DOHH2 (cell line): ENCODE data around the gene SLC6A6.

Source experiments
- H3F3A ChIP-seq: fragments of 200-600 bp; sonication (generic), shearing (Covaris generic); 2 replicates; pipeline ENCODE4 v1.6.0; 2016; ENCODE audit warnings: antibody characterized with exemption, mild to moderate bottlenecking; ENCODE audit not compliant: control insufficient read depth, insufficient read depth
- H3K27ac ChIP-seq: fragments of 200-600 bp; sonication (generic); 2 replicates; pipeline ENCODE4 v1.5.1; 2014; ENCODE audit warnings: low read depth, mild to moderate bottlenecking, low read length, moderate library complexity
- H3K27me3 ChIP-seq: fragments of 200-600 bp; sonication (generic); 2 replicates; pipeline ENCODE4 v1.6.1; 2014; ENCODE audit warnings: mild to moderate bottlenecking, low read length, mixed read lengths; ENCODE audit not compliant: control insufficient read depth
- H3K36me3 ChIP-seq: fragments of 200-600 bp; sonication (generic); 2 replicates; pipeline ENCODE4 v1.6.1; 2014; ENCODE audit warnings: mild to moderate bottlenecking, low read length, moderate library complexity, mixed read lengths; ENCODE audit not compliant: control insufficient read depth
- H3K4me1 ChIP-seq: fragments of 200-600 bp; sonication (generic); 2 replicates; pipeline ENCODE4 v1.6.1; 2014; ENCODE audit warnings: mild to moderate bottlenecking, low read length, mixed read lengths; ENCODE audit not compliant: control insufficient read depth
- H3K4me2 ChIP-seq: fragments of 200-600 bp; sonication (generic); 2 replicates; pipeline ENCODE4 v1.6.0; 2014; ENCODE audit warnings: mild to moderate bottlenecking, low read length, moderate library complexity
- H3K4me3 ChIP-seq: fragments of 200-600 bp; sonication (generic); 2 replicates; pipeline ENCODE4 v1.5.1; 2014; ENCODE audit warnings: mild to moderate bottlenecking, low read length, mixed read lengths
- H3K79me2 ChIP-seq: fragments of 200-600 bp; sonication (generic); 2 replicates; pipeline ENCODE4 v1.6.1; 2014; ENCODE audit warnings: mild to moderate bottlenecking, low read length, mixed read lengths; ENCODE audit not compliant: control insufficient read depth
- H3K9me2 ChIP-seq: fragments of 200-600 bp; sonication (generic); replicated peaks from 2 replicates; pipeline ENCODE4 v1.6.1; 2014; ENCODE audit warnings: mild to moderate bottlenecking, low read length, mixed read lengths; ENCODE audit not compliant: control insufficient read depth
- H3K9me3 ChIP-seq: fragments of 200-600 bp; sonication (generic); 2 replicates; pipeline ENCODE4 v1.6.1; 2014; ENCODE audit warnings: antibody characterized with exemption, low read length, mixed read lengths; ENCODE audit not compliant: control insufficient read depth, insufficient read depth
- H4K20me1 ChIP-seq: fragments of 200-600 bp; sonication (generic); 2 replicates; pipeline ENCODE4 v1.6.0; 2014; ENCODE audit warnings: low read depth, mild to moderate bottlenecking, antibody characterized with exemption, low read length, moderate library complexity; ENCODE audit not compliant: control insufficient read depth, insufficient read depth
- EZH2phosphoT487 ChIP-seq: fragments of 200-600 bp; sonication (generic); IDR thresholded peaks from 2 replicates; pipeline ENCODE4 v1.6.1; 2017; ENCODE audit warnings: borderline replicate concordance, mild to moderate bottlenecking, antibody characterized with exemption, low read length, moderate library complexity, mixed read lengths
- TF ChIP-seq, protein P1 (sequence below): fragments of 200-600 bp; sonication (generic); IDR thresholded peaks from one replicate; pipeline ENCODE4 v1.5.1; 2014; ENCODE audit warnings: antibody characterized with exemption, mild to moderate bottlenecking, low read depth, low read length; ENCODE audit not compliant: poor library complexity, severe bottlenecking

Gene SLC6A6

DNA sequence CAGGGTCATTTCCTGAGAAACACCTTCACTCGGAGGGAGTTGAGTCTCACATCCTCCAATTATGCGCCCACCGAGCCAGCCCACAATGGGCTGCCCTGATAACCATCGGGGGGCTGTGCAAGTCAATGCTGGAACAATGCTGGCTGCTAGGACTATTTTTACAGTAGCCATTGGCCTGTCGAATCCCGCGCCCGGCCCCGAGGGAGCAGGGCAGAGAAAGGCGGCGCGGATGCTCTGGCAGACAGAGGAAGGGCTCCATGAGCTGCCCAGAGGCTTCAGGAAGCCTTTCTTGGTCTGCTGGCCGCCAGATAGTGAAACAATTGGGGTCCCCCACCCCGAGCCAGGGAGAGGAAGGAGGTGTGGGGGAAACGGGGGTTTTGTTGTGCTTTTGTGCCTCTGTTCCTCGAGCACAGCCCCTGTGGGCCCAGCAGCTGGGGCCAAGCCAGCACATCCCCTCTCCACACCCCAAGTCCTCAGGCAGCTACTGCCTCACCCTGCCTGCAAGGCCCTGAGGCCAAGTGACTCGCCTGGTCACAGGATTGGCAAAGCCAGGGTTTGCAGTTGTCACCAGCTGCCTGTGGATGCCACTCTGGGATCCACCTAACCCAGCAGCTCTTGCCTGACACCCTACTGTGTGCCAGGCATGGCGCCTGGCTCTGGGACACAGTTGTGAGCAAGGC lies 39.0 kb downstream of the SLC6A6 start:
- no peak overlapping the region for H3K27ac ChIP-seq
- peaks cover 24% of the 10 kb centered on the region for H3K4me1 ChIP-seq
- H3K9me2 ChIP-seq: no peaks in the 10 kb centered on the region
- no peak overlapping the region for H3K4me3 ChIP-seq
- peaks cover 68% of the 10 kb centered on the region for H3K79me2 ChIP-seq
- TF ChIP-seq, protein P1, sequence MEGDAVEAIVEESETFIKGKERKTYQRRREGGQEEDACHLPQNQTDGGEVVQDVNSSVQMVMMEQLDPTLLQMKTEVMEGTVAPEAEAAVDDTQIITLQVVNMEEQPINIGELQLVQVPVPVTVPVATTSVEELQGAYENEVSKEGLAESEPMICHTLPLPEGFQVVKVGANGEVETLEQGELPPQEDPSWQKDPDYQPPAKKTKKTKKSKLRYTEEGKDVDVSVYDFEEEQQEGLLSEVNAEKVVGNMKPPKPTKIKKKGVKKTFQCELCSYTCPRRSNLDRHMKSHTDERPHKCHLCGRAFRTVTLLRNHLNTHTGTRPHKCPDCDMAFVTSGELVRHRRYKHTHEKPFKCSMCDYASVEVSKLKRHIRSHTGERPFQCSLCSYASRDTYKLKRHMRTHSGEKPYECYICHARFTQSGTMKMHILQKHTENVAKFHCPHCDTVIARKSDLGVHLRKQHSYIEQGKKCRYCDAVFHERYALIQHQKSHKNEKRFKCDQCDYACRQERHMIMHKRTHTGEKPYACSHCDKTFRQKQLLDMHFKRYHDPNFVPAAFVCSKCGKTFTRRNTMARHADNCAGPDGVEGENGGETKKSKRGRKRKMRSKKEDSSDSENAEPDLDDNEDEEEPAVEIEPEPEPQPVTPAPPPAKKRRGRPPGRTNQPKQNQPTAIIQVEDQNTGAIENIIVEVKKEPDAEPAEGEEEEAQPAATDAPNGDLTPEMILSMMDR: no peak
- no peak for TF ChIP-seq EZH2phosphoT487
- no peaks in the 10 kb centered on the region for H3K27me3 ChIP-seq
- H3K36me3 ChIP-seq: peaks cover 28% of the 10 kb centered on the region
- H3F3A ChIP-seq: no peaks in the 10 kb centered on the region
- no peak overlapping the region for H3K4me2 ChIP-seq
- no peaks in the 10 kb centered on the region for H3K9me3 ChIP-seq
- peaks cover 11% of the 10 kb centered on the region for H4K20me1 ChIP-seq

DNA sequence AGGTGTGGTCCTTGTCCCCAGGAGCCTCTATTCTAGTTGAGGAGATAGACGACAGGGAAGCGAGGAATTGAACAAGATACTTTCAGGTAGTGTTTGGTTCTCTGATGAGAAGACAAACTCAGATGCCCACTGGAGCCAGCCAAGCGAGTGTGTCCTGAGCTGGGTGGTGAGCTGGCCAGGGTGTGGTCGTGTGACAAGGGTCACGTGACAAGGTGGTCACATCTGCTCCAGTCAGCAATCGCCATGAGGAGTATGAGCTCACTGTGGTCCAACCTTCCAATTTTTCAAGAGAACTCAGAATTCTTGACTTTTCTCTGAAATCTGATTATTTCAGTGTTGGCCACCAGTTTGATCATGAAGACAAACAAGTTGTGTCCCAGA lies 39.5 kb downstream of the SLC6A6 start:
- Histone ChIP-seq H3K79me2 (peaks cover 63% of the 10 kb centered on the region), H3K36me3 (peaks cover 34% of the 10 kb centered on the region), H3F3A (no peaks in the 10 kb centered on the region), H3K27me3 (no peaks in the 10 kb centered on the region), H4K20me1 (peaks cover 11% of the 10 kb centered on the region), H3K4me3 (no peak overlapping the region), H3K9me2 (no peaks in the 10 kb centered on the region), H3K9me3 (no peaks in the 10 kb centered on the region), H3K4me2 (no peak overlapping the region), H3K4me1 (peaks cover 24% of the 10 kb centered on the region), H3K27ac (no peak overlapping the region)
- TF ChIP-seq, protein P1: no peak
- TF ChIP-seq EZH2phosphoT487: no peak

DNA sequence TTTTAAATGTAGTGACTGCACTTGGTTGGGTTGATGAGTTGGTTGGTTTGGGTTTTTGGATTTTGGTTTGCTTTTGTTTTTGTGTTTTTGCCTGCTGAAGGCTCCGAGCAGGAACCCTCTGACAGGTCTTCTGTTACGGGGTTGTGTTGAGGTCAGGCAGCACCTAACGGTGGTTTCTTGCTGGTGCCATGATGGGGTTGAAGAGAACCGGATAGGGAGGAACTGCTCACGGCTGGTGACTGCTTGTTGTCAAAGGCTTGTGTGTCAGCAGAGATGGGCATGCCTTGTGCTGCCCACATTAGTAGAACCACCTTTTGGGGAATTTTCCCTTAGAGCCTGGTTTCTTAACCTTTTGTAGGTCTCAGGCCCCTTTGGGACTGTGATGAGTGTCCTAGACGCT lies 42.0 kb downstream of the SLC6A6 start:
- peaks cover 42% of the 10 kb centered on the region for H3K79me2 ChIP-seq
- no peak overlapping the region for H3K4me2 ChIP-seq
- peaks cover 6% of the 10 kb centered on the region for H4K20me1 ChIP-seq
- H3K4me3 ChIP-seq: no peak overlapping the region
- no peaks in the 10 kb centered on the region for H3K9me2 ChIP-seq
- H3K36me3 ChIP-seq: peaks cover 58% of the 10 kb centered on the region
- TF ChIP-seq EZH2phosphoT487: no peak
- TF ChIP-seq, protein P1: no peak
- peaks cover 11% of the 10 kb centered on the region for H3K4me1 ChIP-seq
- no peaks in the 10 kb centered on the region for H3F3A ChIP-seq
- H3K9me3 ChIP-seq: no peaks in the 10 kb centered on the region
- H3K27me3 ChIP-seq: no peaks in the 10 kb centered on the region
- H3K27ac ChIP-seq: no peak overlapping the region
